Endothelial cell of umbilical vein (primary cell): ENCODE data around the gene C11orf58.

Source experiments
- CTCF ChIP-seq, 2 donors: IDR thresholded peaks; 1 replicate in 1 of 2; 2 replicates in 1 of 2; pipeline ENCODE4 v1.5.1; 2011; ENCODE audit warnings: low read length in 2 of 2, mild to moderate bottlenecking in 2 of 2, moderate library complexity in 2 of 2, control low read depth in 1 of 2, inconsistent platforms in 1 of 2, low read depth in 1 of 2; ENCODE audit not compliant: insufficient read depth in 1 of 2; ENCODE audit errors: extremely low read depth in 1 of 2
- EZH2 ChIP-seq: IDR thresholded peaks from 2 replicates; pipeline ENCODE4 v1.6.1; 2012; ENCODE audit warnings: borderline replicate concordance, low read depth, mild to moderate bottlenecking, moderate library complexity, low read length, inconsistent platforms; ENCODE audit not compliant: severe bottlenecking
- JUN ChIP-seq: IDR thresholded peaks from 2 replicates; pipeline ENCODE4 v1.6.1; 2011; ENCODE audit warnings: borderline replicate concordance, low read depth; ENCODE audit not compliant: insufficient read length, insufficient read depth
- POLR2A ChIP-seq: IDR thresholded peaks from 2 replicates; pipeline ENCODE4 v1.6.1; 2012; ENCODE audit warnings: low read depth, mild to moderate bottlenecking, control low read depth, low read length
- POLR2AphosphoS5 ChIP-seq: IDR thresholded peaks from 2 replicates; pipeline ENCODE4 v1.6.1; 2012; ENCODE audit warnings: low read depth, mild to moderate bottlenecking, control low read depth, low read length, moderate library complexity; ENCODE audit not compliant: insufficient read depth

- TF ChIP-seq POLR2A = no peak
- no peak for TF ChIP-seq POLR2AphosphoS5
- no peak for TF ChIP-seq CTCF (IDR thresholded peaks at IDR 0.05; ENCODE audit: extremely low read depth in 1 of 2, insufficient read depth in 1 of 2, low read depth in 1 of 2, low read length in 2 of 2)
- TF ChIP-seq JUN = no peak
- no peak for TF ChIP-seq EZH2
These were observed 44.9 kb downstream of the C11orf58 start for GRCh38 chr11:16783321-16783801.
